SK-N-SH treated with all-trans-retinoic acid at 6 μM for 48 hours (cell line): ENCODE data around the gene ISCA2.

ENCODE experiments used
- CSDC2 ChIP-seq: fragments of 250-450 bp; sonication (Bioruptor Pico); IDR thresholded peaks from 2 replicates; pipeline ENCODE4 v1.5.0; 2020; ENCODE audit warnings: mild to moderate bottlenecking, moderate library complexity
- GLIS3 ChIP-seq: fragments of 250-450 bp; sonication (Bioruptor Pico); IDR thresholded peaks from 2 replicates; pipeline ENCODE4 v1.5.0; 2020; ENCODE audit warnings: mild to moderate bottlenecking, moderate library complexity
- OSR1 ChIP-seq: fragments of 250-450 bp; sonication (Bioruptor Pico); IDR thresholded peaks from 2 replicates; pipeline ENCODE4 v1.8.0; 2022; ENCODE audit warnings: moderate library complexity, mild to moderate bottlenecking, inconsistent platforms
- PATZ1 ChIP-seq: fragments of 250-450 bp; sonication (Bioruptor Pico); IDR thresholded peaks from 2 replicates; pipeline ENCODE4 v1.8.0; 2020; ENCODE audit warnings: mild to moderate bottlenecking, moderate library complexity, borderline replicate concordance
- RARB ChIP-seq: fragments of 250-450 bp; sonication (Bioruptor Pico); IDR thresholded peaks from 2 replicates; pipeline ENCODE4 v1.8.0; 2021; ENCODE audit warnings: mild to moderate bottlenecking, moderate library complexity
- TCF4 ChIP-seq: fragments of 250-450 bp; sonication (Bioruptor Pico); IDR thresholded peaks from 2 replicates; pipeline ENCODE4 v1.8.0; 2021; ENCODE audit warnings: mild to moderate bottlenecking, moderate library complexity, borderline replicate concordance
- TOX ChIP-seq: fragments of 250-450 bp; sonication (Bioruptor Pico); IDR thresholded peaks from 2 replicates; pipeline ENCODE4 v1.8.0; 2021; ENCODE audit warnings: mild to moderate bottlenecking, moderate library complexity, borderline replicate concordance
- TSHZ2 ChIP-seq: fragments of 250-450 bp; sonication (Bioruptor Pico); IDR thresholded peaks from 2 replicates; pipeline ENCODE4 v1.5.0; 2020; ENCODE audit warnings: mild to moderate bottlenecking, moderate library complexity
- ZFP30 ChIP-seq: fragments of 450-650 bp; formaldehyde crosslinking; IDR thresholded peaks from 2 replicates; pipeline ENCODE4 v1.5.0; 2022; ENCODE audit warnings: mild to moderate bottlenecking, moderate library complexity
- ZNF70 ChIP-seq: fragments of 450-650 bp; formaldehyde crosslinking; IDR thresholded peaks from 2 replicates; pipeline ENCODE4 v1.5.0; 2020; ENCODE audit warnings: mild to moderate bottlenecking, moderate library complexity

DNA sequence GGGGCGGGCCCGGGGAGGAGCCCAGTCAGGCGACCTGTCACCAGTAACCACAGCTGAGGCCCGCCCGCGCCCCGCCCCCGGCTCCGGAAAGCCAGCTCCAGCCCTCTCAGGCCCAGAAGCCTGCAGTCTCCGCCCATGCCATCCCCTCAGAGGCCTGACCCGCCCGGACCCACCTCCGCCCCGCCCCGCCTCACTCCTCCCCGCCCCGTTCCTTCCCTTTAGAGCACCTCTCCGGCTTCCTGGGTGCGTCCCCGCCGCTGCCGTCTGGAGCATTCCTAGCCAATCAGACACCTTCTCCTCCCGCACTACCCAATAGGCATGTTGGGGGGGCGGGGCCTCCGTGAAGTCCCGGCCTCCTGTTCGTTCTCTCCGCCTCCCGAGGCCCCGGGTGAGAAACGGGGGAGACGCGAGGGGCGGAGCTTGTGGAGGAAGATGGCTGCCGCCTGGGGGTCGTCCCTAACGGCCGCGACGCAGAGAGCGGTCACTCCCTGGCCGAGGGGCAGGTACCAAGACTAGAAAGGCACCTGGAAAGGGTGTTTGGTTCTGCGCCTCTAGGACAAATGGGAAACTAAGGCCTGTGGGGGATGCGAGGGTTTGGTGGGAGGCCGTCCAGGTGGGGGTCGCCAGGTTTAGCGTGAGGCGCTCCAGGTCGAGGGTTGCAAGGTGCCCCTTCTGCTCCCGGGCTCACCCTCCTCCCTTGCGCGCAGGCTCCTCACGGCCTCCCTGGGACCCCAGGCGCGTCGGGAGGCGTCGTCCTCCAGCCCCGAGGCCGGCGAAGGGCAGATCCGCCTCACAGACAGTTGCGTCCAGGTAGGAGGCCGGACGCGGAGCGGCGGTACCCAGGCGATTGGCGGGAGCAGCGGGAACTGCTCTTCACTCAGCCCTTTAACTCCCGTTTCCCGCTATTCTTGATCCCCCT, at the start of gene ISCA2:
- TF ChIP-seq TOX (no peak), OSR1 (CRISPR knock-in tag) (no peak), TCF4 (no peak), ZFP30 (CRISPR knock-in tag) (no peak), ZNF70 (CRISPR knock-in tag) (no peak), RARB (CRISPR knock-in tag) (no peak), GLIS3 (CRISPR knock-in tag) (no peak), PATZ1 (CRISPR knock-in tag) (no peak), TSHZ2 (CRISPR knock-in tag) (no peak), CSDC2 (CRISPR knock-in tag) (no peak)
